IPS-NIHi7 (cell line): ENCODE data around the gene SLC36A4.
A peak's percentile ranks its signal among the peaks of the same experiment; 100 is the strongest.
"Not testable (repeated sequence)": the region's sequence is repeated elsewhere in the genome, so short reads cannot be mapped to it uniquely, and the experiment has no call there.

ENCODE experiments used
- DNase-seq: peaks from one replicate; pipeline ENCODE4 v3.0.0; 2012; ENCODE audit warnings: mixed read lengths; ENCODE audit errors: extremely low spot score

SLC36A4 gene

GRCh38 chr11:93194673-93195291, 3.0 kb downstream of the SLC36A4 start:
- DNase-seq: no peak

GRCh38 chr11:93193731-93194130, 4.1 kb downstream of the SLC36A4 start:
- no peak for DNase-seq

GRCh38 chr11:93192163-93192562, 5.6 kb downstream of the SLC36A4 start:
- peak; percentile 68 for DNase-seq

GRCh38 chr11:93189462-93189861, 8.3 kb downstream of the SLC36A4 start:
- no peak for DNase-seq

- no peak for DNase-seq
Observed at GRCh38 chr11:93188726-93189125, 9.1 kb downstream of the SLC36A4 start.

GRCh38 chr11:93187290-93187689, 10.5 kb downstream of the SLC36A4 start:
- no peak for DNase-seq

GRCh38 chr11:93177891-93178290, 19.9 kb downstream of the SLC36A4 start:
- not testable (repeated sequence) for DNase-seq

GRCh38 chr11:93169950-93170561, 27.7 kb downstream of the SLC36A4 start:
- peak; percentile 20 for DNase-seq

GRCh38 chr11:93169143-93169542, 28.6 kb downstream of the SLC36A4 start:
- no peak for DNase-seq

- DNase-seq: no peak
Observed at GRCh38 chr11:93166862-93167261, 30.9 kb downstream of the SLC36A4 start.

- no peak for DNase-seq
Observed at GRCh38 chr11:93166194-93166593, 31.6 kb downstream of the SLC36A4 start.

- DNase-seq: no peak
Observed at GRCh38 chr11:93160808-93161207, 37.0 kb downstream of the SLC36A4 start.

- no peak for DNase-seq
Observed at GRCh38 chr11:93160156-93160555, 37.6 kb downstream of the SLC36A4 start.

- no peak for DNase-seq
Observed at GRCh38 chr11:93159721-93160120, 38.1 kb downstream of the SLC36A4 start.

- no peak for DNase-seq
Observed at GRCh38 chr11:93155738-93156137, 42.1 kb downstream of the SLC36A4 start.

- DNase-seq: no peak
Observed at GRCh38 chr11:93145390-93145915, 52.3 kb downstream of the SLC36A4 start.

- no peak for DNase-seq
Observed at GRCh38 chr11:93143800-93144199, 54.0 kb downstream of the SLC36A4 start.

- DNase-seq: no peak
Observed at GRCh38 chr11:93143186-93143585, 54.6 kb downstream of the SLC36A4 start.

GRCh38 chr11:93133488-93134109, 64.2 kb downstream of the SLC36A4 start:
- no peak for DNase-seq

GRCh38 chr11:93132836-93133235, 65.0 kb downstream of the SLC36A4 start:
- DNase-seq: no peak

- DNase-seq: peak; percentile 33
Observed at GRCh38 chr11:93131709-93132108, 66.1 kb downstream of the SLC36A4 start.

GRCh38 chr11:93128574-93128973, 69.2 kb downstream of the SLC36A4 start:
- no peak for DNase-seq

- DNase-seq: no peak
Observed at GRCh38 chr11:93123351-93123898, 74.4 kb downstream of the SLC36A4 start.
